Spinal cord (tissue), 10 donors: ENCODE results near the gene TRPV4. TPM values are rescaled to one million over a fixed set of nuclear protein-coding genes. Genes with fewer than 3 reads are reported as not detected.

Experiments
- DNase-seq, 6 donors: peaks; one replicate each; pipeline versions ENCODE4 v3.0.0 to v3.0.0-alpha.2; 2013 to 2015; ENCODE audit warnings: low spot score in 6 of 6, low read depth in 4 of 6
- H3K27ac ChIP-seq: one replicate; pipeline ENCODE4 v1.5.1; 2013; ENCODE audit warnings: low read depth, low read length, control low read depth
- H3K27me3 ChIP-seq: one replicate; pipeline ENCODE4 v1.6.1; 2013; ENCODE audit warnings: low read length; ENCODE audit not compliant: control insufficient read depth, insufficient read depth
- H3K36me3 ChIP-seq: one replicate; pipeline ENCODE4 v1.6.1; 2013; ENCODE audit warnings: low read length; ENCODE audit not compliant: control insufficient read depth, insufficient read depth
- H3K4me1 ChIP-seq: one replicate; pipeline ENCODE4 v1.6.1; 2013; ENCODE audit warnings: low read length; ENCODE audit not compliant: control insufficient read depth, insufficient read depth
- H3K4me3 ChIP-seq: one replicate; pipeline ENCODE4 v1.5.1; 2013; ENCODE audit warnings: low read depth, low read length, control low read depth
- H3K9me3 ChIP-seq: one replicate; pipeline ENCODE4 v1.6.1; 2013; ENCODE audit warnings: low read length; ENCODE audit not compliant: control insufficient read depth, insufficient read depth
- WGBS: methylation state at CpG from one replicate; pipeline ENCODE4 v1.1.5; 2013; ENCODE audit warnings: missing lambda C conversion rate; ENCODE audit not compliant: insufficient coverage; 5-methylcytosine and 5-hydroxymethylcytosine counted together
- polyA plus RNA-seq, 2 donors: library from polyadenylated mRNA; unstranded; fragments of 120-200 nt; gene quantifications; one replicate each; pipeline ENCODE4 v1.2.1, GENCODE V29; 2013; ENCODE audit not compliant: insufficient read length in 2 of 2
- total RNA-seq, 2 donors: library from RNA; depleted of rRNA in 1 of 2; stranded (reverse); fragments of 120-200 nt in 1 of 2; fragments of >200 nt in 1 of 2; gene quantifications; one replicate each; pipeline versions ENCODE4 v1.2.3 to v1.2.4, GENCODE V29; 2013 to 2014
- donor health status: healthy.

Gene TRPV4
- total and polyA plus RNA-seq, 4 donors = 0.50 to 3.8 (median 0.89) TPM

- no peak for DNase-seq
- WGBS = 90% methylated on average over 4 of the region's 6 CpGs
- Histone ChIP-seq H3K27me3 (no peaks in the 10 kb centered on the region), H3K4me3 (no peak overlapping the region), H3K36me3 (no peaks in the 10 kb centered on the region), H3K9me3 (peaks cover 6% of the 10 kb centered on the region), H3K4me1 (peaks cover 9% of the 10 kb centered on the region), H3K27ac (no peak overlapping the region)
Measured at GRCh38 chr12:109752117-109753053, 80.8 kb downstream of the TRPV4 start.

DNA sequence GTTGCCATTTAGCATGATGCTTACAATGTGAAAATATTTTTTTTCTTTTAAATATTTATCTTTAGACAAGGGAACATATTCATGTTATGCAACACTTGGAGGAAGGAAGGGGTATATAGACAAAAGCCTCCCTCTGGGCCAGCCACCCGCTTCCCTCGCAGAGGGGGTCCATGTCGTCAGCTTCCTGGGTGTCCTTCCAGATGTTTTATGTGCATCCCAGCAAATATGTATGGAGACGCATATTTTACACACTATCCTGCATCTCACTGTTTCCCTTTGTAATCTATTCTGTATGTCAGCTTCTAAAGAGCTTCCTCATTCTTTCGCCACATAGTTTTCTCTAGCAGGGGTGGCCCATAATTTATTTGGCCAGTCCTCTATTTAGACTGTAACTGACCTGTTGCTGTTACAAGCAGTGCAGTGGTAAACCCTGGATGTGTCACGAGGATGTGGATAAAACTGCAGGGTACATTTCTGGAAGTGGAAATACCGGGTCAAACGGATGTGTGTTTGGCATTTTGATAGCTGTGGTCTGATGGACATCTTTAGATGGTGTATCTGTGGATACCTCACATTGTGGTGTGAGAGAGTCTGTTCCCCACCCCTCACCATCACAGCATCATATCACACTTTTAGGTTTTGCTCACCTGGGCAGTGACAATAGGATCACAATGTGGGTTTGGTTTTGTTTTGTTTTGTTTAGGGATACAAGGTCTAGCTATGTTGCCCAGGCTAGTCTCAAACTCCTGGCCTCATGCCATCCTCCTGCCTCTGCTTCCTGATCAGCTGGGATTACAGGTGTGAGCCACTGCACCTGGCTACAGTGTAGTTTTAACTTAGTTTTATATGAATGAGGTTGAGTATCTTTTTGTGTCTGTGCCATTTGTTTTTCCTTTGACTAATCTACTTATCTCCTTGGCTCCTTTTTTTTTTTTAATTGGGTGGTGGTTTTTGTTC, 87.9 kb downstream of the TRPV4 start:
- Histone ChIP-seq H3K27ac (no peak overlapping the region), H3K36me3 (peaks cover 9% of the 10 kb centered on the region), H3K27me3 (no peaks in the 10 kb centered on the region), H3K4me1 (peaks cover 30% of the 10 kb centered on the region), H3K9me3 (no peaks in the 10 kb centered on the region), H3K4me3 (no peak overlapping the region)
- DNase-seq = no peak
- WGBS = 66% methylated on average over 5 of the region's 8 CpGs

DNA sequence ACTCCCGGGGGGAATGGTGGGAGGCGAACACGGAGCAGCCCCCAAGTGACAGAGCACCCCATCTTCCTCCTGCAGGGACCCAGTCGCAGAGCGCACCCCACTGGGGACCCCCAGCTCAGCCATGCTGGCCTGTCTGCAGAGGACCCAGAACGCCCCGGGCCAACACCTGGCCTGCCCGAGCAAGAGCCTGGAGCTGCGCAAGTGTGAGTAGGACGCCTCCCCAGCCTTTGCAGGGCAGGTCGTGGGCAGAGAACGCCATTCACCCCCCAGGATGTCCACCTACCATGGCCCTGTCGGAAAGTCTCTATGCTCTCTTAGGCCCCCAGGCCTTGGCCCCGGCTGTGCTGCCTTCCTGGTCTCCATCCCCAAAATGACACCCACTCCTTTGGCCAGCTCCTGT, 89.2 kb downstream of the TRPV4 start:
- WGBS = 95% methylated on average over 11 of the region's 14 CpGs
- no peak overlapping the region for H3K4me3 ChIP-seq
- peaks cover 9% of the 10 kb centered on the region for H3K36me3 ChIP-seq
- H3K27me3 ChIP-seq = no peaks in the 10 kb centered on the region
- no peaks in the 10 kb centered on the region for H3K9me3 ChIP-seq
- no peak overlapping the region for H3K27ac ChIP-seq
- no peak for DNase-seq
- H3K4me1 ChIP-seq = peaks cover 43% of the 10 kb centered on the region

- H3K27ac ChIP-seq = no peak overlapping the region
- 84% methylated on average over 16 of the region's 17 CpGs for WGBS
- H3K4me3 ChIP-seq = no peak overlapping the region
- peaks cover 48% of the 10 kb centered on the region for H3K4me1 ChIP-seq
- DNase-seq = no peak
- H3K27me3 ChIP-seq = no peaks in the 10 kb centered on the region
- H3K36me3 ChIP-seq = peaks cover 9% of the 10 kb centered on the region
- no peaks in the 10 kb centered on the region for H3K9me3 ChIP-seq
Measured at GRCh38 chr12:109743076-109743910, 89.9 kb downstream of the TRPV4 start.

DNA sequence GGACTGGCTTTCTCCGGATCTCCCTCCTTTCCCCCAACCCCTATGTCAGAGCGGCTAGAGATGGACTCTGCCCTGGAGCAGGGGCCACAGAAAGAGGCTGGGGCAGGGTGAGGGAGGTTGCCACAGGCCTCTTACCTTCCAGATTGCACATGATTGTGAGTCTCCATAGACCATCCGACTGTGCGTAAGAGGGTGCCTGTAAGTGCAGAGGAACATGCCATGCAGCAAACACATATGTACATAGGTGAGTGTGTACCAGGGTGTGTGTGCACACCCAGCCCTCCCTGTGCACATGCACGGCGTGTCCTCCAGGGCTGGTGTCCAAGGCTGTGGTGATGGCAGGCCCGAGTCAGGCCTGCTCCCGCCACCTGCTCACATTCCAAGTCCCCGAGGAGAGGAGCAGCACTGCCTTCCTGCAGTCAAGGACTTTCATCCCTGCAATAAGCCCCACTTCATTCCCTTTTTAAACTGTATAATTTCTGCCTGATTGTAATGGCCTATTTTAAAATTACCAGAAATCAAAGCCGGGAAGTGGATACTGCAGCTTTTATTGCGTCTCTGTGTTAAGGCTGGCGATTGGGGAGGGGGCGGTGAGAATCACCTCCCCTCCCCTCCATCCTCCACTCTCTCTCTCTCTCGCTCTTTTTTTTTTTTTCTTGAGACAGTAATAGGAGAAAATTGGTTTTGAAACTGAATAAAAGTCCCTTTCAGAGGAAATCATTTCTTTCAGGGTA, 91.1 kb downstream of the TRPV4 start:
- DNase-seq = peak in 1 of 6 donors; percentile 71
- Histone ChIP-seq H3K27ac (no peak overlapping the region), H3K27me3 (no peaks in the 10 kb centered on the region), H3K36me3 (peaks cover 9% of the 10 kb centered on the region), H3K9me3 (no peaks in the 10 kb centered on the region), H3K4me1 (peaks cover 59% of the 10 kb centered on the region), H3K4me3 (no peak overlapping the region)
- 56% methylated on average over 4 of the region's 14 CpGs for WGBS

GRCh38 chr12:109741286-109741969, 91.8 kb downstream of the TRPV4 start:
- no peak overlapping the region for H3K27ac ChIP-seq
- H3K36me3 ChIP-seq = peaks cover 9% of the 10 kb centered on the region
- peaks cover 66% of the 10 kb centered on the region for H3K4me1 ChIP-seq
- H3K4me3 ChIP-seq = no peak overlapping the region
- H3K9me3 ChIP-seq = no peaks in the 10 kb centered on the region
- 100% methylated on average over 1 of the region's 4 CpGs for WGBS
- DNase-seq = no peak
- no peaks in the 10 kb centered on the region for H3K27me3 ChIP-seq

- DNase-seq = no peak
- H3K9me3 ChIP-seq = no peaks in the 10 kb centered on the region
- no peak overlapping the region for H3K4me3 ChIP-seq
- H3K4me1 ChIP-seq = peaks cover 73% of the 10 kb centered on the region
- 90% methylated on average over 6 of the region's 10 CpGs for WGBS
- H3K27ac ChIP-seq = no peak overlapping the region
- peaks cover 9% of the 10 kb centered on the region for H3K36me3 ChIP-seq
- no peaks in the 10 kb centered on the region for H3K27me3 ChIP-seq
Measured at GRCh38 chr12:109740694-109741245, 92.4 kb downstream of the TRPV4 start.
